A549 (cell line): ENCODE results near the gene CSKMT. TPM values are rescaled to one million over a fixed set of nuclear protein-coding genes. Genes with fewer than 3 reads are reported as not detected.

Experiments
- ATAC-seq, 2 experiments: fragments of 200-7000 bp in 1 of 2; fragments of >200 bp in 1 of 2; cut with Nextera tagmentation in 1 of 2; cut with Tn5 transposase in 1 of 2; 3 replicates each; pipeline versions ENCODE4 v1.8.0 to v1.9.1; 2018 to 2020; ENCODE audit warnings: mild to moderate bottlenecking in 1 of 2, moderate library complexity in 1 of 2
- CTCF ChIA-PET: fragments of 300-600 bp; sonication (Branson Sonifier 250); formaldehyde crosslinking; extraction: SDS; loops from one replicate; lab custom pipeline; 2021; ENCODE audit warnings: antibody characterized with exemption, inconsistent platforms; lab: Yijun Ruan, JAX
- POLR2A ChIA-PET: fragments of 350-600 bp; formaldehyde crosslinking; extraction: SDS; loops from one replicate; lab custom pipeline; 2021; ENCODE audit warnings: antibody characterized with exemption, inconsistent platforms; lab: Yijun Ruan, JAX
- DNase-seq, 2 experiments: peaks; one replicate each; pipeline versions ENCODE4 v3.0.0 to v3.0.0-alpha.2; 2011 to 2016; ENCODE audit warnings: low read depth in 1 of 2, low spot score in 1 of 2
- FAIRE-seq: peaks from 2 replicates; lab custom pipeline; 2011; peaks lifted over from hg19 to GRCh38; lab: Jason Lieb, UNC
- H3K27ac ChIP-seq, 2 experiments: fragments of >200 bp; sonication (Bioruptor Twin); formaldehyde crosslinking; 3 replicates each; pipeline ENCODE4 v1.5.1; 2016 to 2017
- H3K4me1 ChIP-seq: fragments of >200 bp; sonication (Bioruptor Twin); formaldehyde crosslinking; 3 replicates; pipeline ENCODE4 v1.6.1; 2016
- H3K4me2 ChIP-seq: fragments of >200 bp; sonication (Bioruptor Twin); formaldehyde crosslinking; 3 replicates; pipeline ENCODE4 v1.6.1; 2016
- H3K4me3 ChIP-seq: fragments of >200 bp; sonication (Bioruptor Twin); formaldehyde crosslinking; 3 replicates; pipeline ENCODE4 v1.5.1; 2016
- H3K9me3 ChIP-seq: fragments of >200 bp; sonication (Bioruptor Twin); formaldehyde crosslinking; 3 replicates; pipeline ENCODE4 v1.6.1; 2016
- BHLHE40 ChIP-seq: IDR thresholded peaks from 2 replicates; pipeline ENCODE4 v1.6.1; 2012; ENCODE audit warnings: low read depth, low read length, inconsistent platforms
- CBX2 ChIP-seq: fragments of 200-600 bp; sonication (generic); IDR thresholded peaks from 2 replicates; pipeline ENCODE4 v1.6.1; 2016; ENCODE audit warnings: low read depth, mild to moderate bottlenecking, borderline replicate concordance
- CBX8 ChIP-seq: fragments of 200-600 bp; sonication (generic); IDR thresholded peaks from 2 replicates; pipeline ENCODE4 v1.6.1; 2016
- CEBPB ChIP-seq, 2 experiments: fragments of >200 bp in 1 of 2; sonication (Bioruptor Twin) in 1 of 2; formaldehyde crosslinking in 1 of 2; IDR thresholded peaks; 2 replicates each; pipeline ENCODE4 v1.6.1; 2012 to 2016
- CHD4 ChIP-seq: fragments of 200-600 bp; sonication (generic); IDR thresholded peaks from 2 replicates; pipeline ENCODE4 v1.6.1; 2016; ENCODE audit warnings: antibody characterized with exemption, mild to moderate bottlenecking, borderline replicate concordance
- EHF ChIP-seq: fragments of 250-450 bp; sonication (Bioruptor Pico); IDR thresholded peaks from 2 replicates; pipeline ENCODE4 v1.5.0; 2020; ENCODE audit warnings: mild to moderate bottlenecking
- ELK1 ChIP-seq: fragments of 150-350 bp; IDR thresholded peaks from 2 replicates; pipeline ENCODE4 v1.6.1; 2014; ENCODE audit warnings: low read depth, mild to moderate bottlenecking, low read length
- EP300 ChIP-seq, 2 experiments: fragments of >200 bp; sonication (Bioruptor Twin); formaldehyde crosslinking; IDR thresholded peaks; 2 replicates in 1 of 2; 3 replicates in 1 of 2; pipeline ENCODE4 v1.6.1; 2016 to 2017
- FOSB ChIP-seq: fragments of 250-450 bp; sonication (Bioruptor Pico); IDR thresholded peaks from 2 replicates; pipeline ENCODE4 v1.5.0; 2020; ENCODE audit warnings: mild to moderate bottlenecking, moderate library complexity
- FOSL2 ChIP-seq, 2 experiments: fragments of 450-650 bp in 1 of 2; fragments of >200 bp in 1 of 2; sonication (Bioruptor Twin) in 1 of 2; formaldehyde crosslinking; IDR thresholded peaks; 2 replicates each; pipeline versions ENCODE4 v1.5.0 to v1.6.1; 2016 to 2020; ENCODE audit warnings: mild to moderate bottlenecking in 1 of 2, moderate library complexity in 1 of 2
- GATA3 ChIP-seq: IDR thresholded peaks from 2 replicates; pipeline ENCODE4 v1.6.1; 2012; ENCODE audit warnings: borderline replicate concordance
- HDAC2 ChIP-seq: fragments of 200-600 bp; sonication (generic); IDR thresholded peaks from 2 replicates; pipeline ENCODE4 v1.6.1; 2016
- HES2 ChIP-seq: fragments of >200 bp; sonication (Bioruptor Twin); formaldehyde crosslinking; IDR thresholded peaks from 2 replicates; pipeline ENCODE4 v1.6.1; 2016
- HEYL ChIP-seq: fragments of 250-450 bp; sonication (Bioruptor Pico); IDR thresholded peaks from 2 replicates; pipeline ENCODE4 v1.8.0; 2021; ENCODE audit warnings: mild to moderate bottlenecking, moderate library complexity
- HOXB13 ChIP-seq: fragments of 250-450 bp; sonication (Bioruptor Pico); IDR thresholded peaks from 2 replicates; pipeline ENCODE4 v1.5.0; 2020; ENCODE audit warnings: low read depth, mild to moderate bottlenecking, moderate library complexity
- KDM1A ChIP-seq: fragments of 200-600 bp; sonication (generic); IDR thresholded peaks from 2 replicates; pipeline ENCODE4 v1.6.1; 2016; ENCODE audit warnings: low read depth, mild to moderate bottlenecking
- MAFK ChIP-seq: fragments of 450-650 bp; IDR thresholded peaks from 2 replicates; pipeline ENCODE4 v1.6.1; 2014; ENCODE audit not compliant: partially characterized antibody
- MYC ChIP-seq: IDR thresholded peaks from 2 replicates; pipeline ENCODE4 v1.6.1; 2012; ENCODE audit warnings: mild to moderate bottlenecking, inconsistent platforms, low read length, improper control_type of control experiment, borderline replicate concordance
- NFE2L2 ChIP-seq: fragments of 150-350 bp; conservative IDR thresholded peaks from 2 replicates; pipeline ENCODE4 v1.6.1; 2014; ENCODE audit warnings: low read length
- NR3C1 ChIP-seq: fragments of >200 bp; sonication (Bioruptor Twin); formaldehyde crosslinking; IDR thresholded peaks from 3 replicates; pipeline ENCODE4 v1.6.1; 2017
- PBX3 ChIP-seq: IDR thresholded peaks from 2 replicates; pipeline ENCODE4 v1.6.1; 2012
- PHF8 ChIP-seq: fragments of 200-600 bp; sonication (generic); IDR thresholded peaks from 2 replicates; pipeline ENCODE4 v1.6.1; 2016; ENCODE audit warnings: low read depth, mild to moderate bottlenecking, antibody characterized with exemption, moderate library complexity, borderline replicate concordance
- POLR2AphosphoS2 ChIP-seq: conservative IDR thresholded peaks from 2 replicates; pipeline ENCODE4 v1.6.1; 2012; ENCODE audit warnings: low read length, improper control_type of control experiment, inconsistent platforms
- RAD21 ChIP-seq, 2 experiments: fragments of >200 bp in 1 of 2; sonication (Bioruptor Twin) in 1 of 2; formaldehyde crosslinking in 1 of 2; IDR thresholded peaks in 1 of 2; conservative IDR thresholded peaks in 1 of 2; 2 replicates in 1 of 2; 3 replicates in 1 of 2; pipeline ENCODE4 v1.6.1; 2012 to 2018; ENCODE audit warnings: inconsistent platforms in 1 of 2
- RNF2 ChIP-seq: fragments of 200-600 bp; sonication (generic); IDR thresholded peaks from 2 replicates; pipeline ENCODE4 v1.6.1; 2016; ENCODE audit warnings: low read depth, mild to moderate bottlenecking, antibody characterized with exemption, moderate library complexity, borderline replicate concordance
- SMC3 ChIP-seq: fragments of >200 bp; sonication (Bioruptor Twin); formaldehyde crosslinking; IDR thresholded peaks from 3 replicates; pipeline ENCODE4 v1.6.1; 2018; ENCODE audit warnings: inconsistent platforms
- SREBF2 ChIP-seq: fragments of 450-650 bp; IDR thresholded peaks from 2 replicates; pipeline ENCODE4 v1.6.1; 2014; ENCODE audit warnings: mild to moderate bottlenecking, moderate library complexity
- TFCP2L1 ChIP-seq: fragments of 250-450 bp; sonication (Bioruptor Pico); IDR thresholded peaks from 2 replicates; pipeline ENCODE4 v1.5.0; 2021; ENCODE audit warnings: mild to moderate bottlenecking
- TP53 ChIP-seq: fragments of 250-450 bp; sonication (Bioruptor Pico); IDR thresholded peaks from 2 replicates; pipeline ENCODE4 v1.5.0; 2021; ENCODE audit warnings: mild to moderate bottlenecking, moderate library complexity
- ZC3H11A ChIP-seq: fragments of 450-650 bp; IDR thresholded peaks from 2 replicates; pipeline ENCODE4 v1.6.1; 2014; ENCODE audit warnings: antibody characterized with exemption, mild to moderate bottlenecking
- ZFP36 ChIP-seq: fragments of 450-650 bp; IDR thresholded peaks from 2 replicates; pipeline ENCODE4 v1.6.1; 2014; ENCODE audit warnings: borderline replicate concordance; ENCODE audit not compliant: partially characterized antibody
- ZSCAN20 ChIP-seq: fragments of 250-450 bp; sonication (Bioruptor Pico); IDR thresholded peaks from 2 replicates; pipeline ENCODE4 v1.8.0; 2022; ENCODE audit warnings: mild to moderate bottlenecking, moderate library complexity
- whole genome bisulfite sequencing: methylation state at CpG from one replicate; pipeline ENCODE4 v1.1.6; 2017; ENCODE audit errors: missing lambda C conversion rate; 5-methylcytosine and 5-hydroxymethylcytosine counted together
- polyA plus RNA-seq, 4 experiments: library from polyadenylated mRNA; depleted of rRNA in 3 of 4; stranded (reverse); fragments of >200 nt; fragmentation: RNase III in 1 of 4; extraction: RNeasy Plus Mini Kit Qiagen cat#74134 plus additional on column Dnase treatment in 1 of 4; gene quantifications; 2 replicates in 3 of 4; 3 replicates in 1 of 4; pipeline ENCODE4 v1.2.3, GENCODE V29; 2011 to 2017
- TF ChIP-seq, protein P1 (sequence below): IDR thresholded peaks from 2 replicates; pipeline ENCODE4 v1.6.1; 2012; ENCODE audit warnings: low read depth, borderline replicate concordance
- TF ChIP-seq, protein P2 (sequence below): fragments of >200 bp; sonication (Bioruptor Twin); formaldehyde crosslinking; IDR thresholded peaks from 3 replicates; pipeline ENCODE4 v1.6.1; 2016
- TF ChIP-seq, protein P3 (sequence below): fragments of 250-450 bp; sonication (Bioruptor Pico); IDR thresholded peaks from 2 replicates; pipeline ENCODE4 v1.5.0; 2020; ENCODE audit warnings: low read depth, mild to moderate bottlenecking, moderate library complexity

The CSKMT gene
- polyA plus RNA-seq, 2 of the 4 experiments (the other 2 are of a cell fraction) = 5.7 to 14.3 TPM

- peak overlapping the region; percentile 79 to 91 for H3K27ac ChIP-seq
- DNase-seq (peak; percentile 94 to 98), ATAC-seq (peak; percentile 71 to 84), FAIRE-seq (no peak)
- peak overlapping the region; percentile 41 for H3K4me3 ChIP-seq
- ChIA-PET POLR2A (interaction anchor here (0.6 to 6.1 kb wide), 14 partner anchors 9 to 147 kb away, joined by 3 to 64 read pairs (median 4); partner anchors contain the start of genes B3GAT3, C11orf98, CSKMT and HNRNPUL2), CTCF (interaction anchor here (0.6 to 5.3 kb wide), 12 partner anchors 9 to 330 kb away, joined by 3 to 37 read pairs (median 4); partner anchors contain the start of genes LBHD1, TMEM179B and UQCC3)
- peak overlapping the region; percentile 89 for H3K4me2 ChIP-seq
- 11% methylated on average over 47 of the region's 47 CpGs for WGBS
- H3K9me3 ChIP-seq = no peaks in the 10 kb centered on the region
- H3K4me1 ChIP-seq = peaks cover 51% of the 10 kb centered on the region
- TF ChIP-seq SMC3 (no peak), PHF8 (peak; percentile 43; the same call in 1 of the 2 replicates), HES2 (no peak), FOSB (CRISPR knock-in tag) (no peak), KDM1A (peak; percentile 70; the same call in 1 of the 2 replicates), EHF (CRISPR knock-in tag) (no peak), PBX3 (peak; percentile 35), CBX2 (no peak), SREBF2 (no peak), NR3C1 (no peak), RAD21 (conservative IDR thresholded peaks at IDR 0.05 in 1 of 2, IDR thresholded peaks at IDR 0.05 in 1 of 2) (no peak), TP53 (CRISPR knock-in tag) (no peak), POLR2AphosphoS2 (no peak), CEBPB (IDR thresholded peaks at IDR 0.05) (no peak), ELK1 (no peak), GATA3 (no peak), ZFP36 (no peak), FOSL2 (IDR thresholded peaks at IDR 0.05) (no peak), FOSL2 (CRISPR knock-in tag; IDR thresholded peaks at IDR 0.05) (no peak), NFE2L2 (no peak), ZSCAN20 (CRISPR knock-in tag) (peak; percentile 86; the same call in 1 of the 2 replicates), HEYL (CRISPR knock-in tag) (peak; percentile 71; the same call in 1 of the 2 replicates), HDAC2 (no peak), RNF2 (no peak), EP300 (IDR thresholded peaks at IDR 0.05) (no peak), MAFK (no peak), ZC3H11A (no peak), CBX8 (no peak), BHLHE40 (no peak), MYC (no peak), TFCP2L1 (CRISPR knock-in tag) (no peak), HOXB13 (CRISPR knock-in tag) (peak; percentile 66; the same call in 1 of the 2 replicates), CHD4 (no peak)
- TF ChIP-seq, protein P1, sequence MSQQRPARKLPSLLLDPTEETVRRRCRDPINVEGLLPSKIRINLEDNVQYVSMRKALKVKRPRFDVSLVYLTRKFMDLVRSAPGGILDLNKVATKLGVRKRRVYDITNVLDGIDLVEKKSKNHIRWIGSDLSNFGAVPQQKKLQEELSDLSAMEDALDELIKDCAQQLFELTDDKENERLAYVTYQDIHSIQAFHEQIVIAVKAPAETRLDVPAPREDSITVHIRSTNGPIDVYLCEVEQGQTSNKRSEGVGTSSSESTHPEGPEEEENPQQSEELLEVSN = no peak
- TF ChIP-seq, protein P2, sequence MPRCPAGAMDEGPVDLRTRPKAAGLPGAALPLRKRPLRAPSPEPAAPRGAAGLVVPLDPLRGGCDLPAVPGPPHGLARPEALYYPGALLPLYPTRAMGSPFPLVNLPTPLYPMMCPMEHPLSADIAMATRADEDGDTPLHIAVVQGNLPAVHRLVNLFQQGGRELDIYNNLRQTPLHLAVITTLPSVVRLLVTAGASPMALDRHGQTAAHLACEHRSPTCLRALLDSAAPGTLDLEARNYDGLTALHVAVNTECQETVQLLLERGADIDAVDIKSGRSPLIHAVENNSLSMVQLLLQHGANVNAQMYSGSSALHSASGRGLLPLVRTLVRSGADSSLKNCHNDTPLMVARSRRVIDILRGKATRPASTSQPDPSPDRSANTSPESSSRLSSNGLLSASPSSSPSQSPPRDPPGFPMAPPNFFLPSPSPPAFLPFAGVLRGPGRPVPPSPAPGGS = 0 out of 3 replicates have a peak, but pooled peaks have one; percentile 23
- TF ChIP-seq, protein P3, sequence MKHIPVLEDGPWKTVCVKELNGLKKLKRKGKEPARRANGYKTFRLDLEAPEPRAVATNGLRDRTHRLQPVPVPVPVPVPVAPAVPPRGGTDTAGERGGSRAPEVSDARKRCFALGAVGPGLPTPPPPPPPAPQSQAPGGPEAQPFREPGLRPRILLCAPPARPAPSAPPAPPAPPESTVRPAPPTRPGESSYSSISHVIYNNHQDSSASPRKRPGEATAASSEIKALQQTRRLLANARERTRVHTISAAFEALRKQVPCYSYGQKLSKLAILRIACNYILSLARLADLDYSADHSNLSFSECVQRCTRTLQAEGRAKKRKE (CRISPR knock-in tag) = no peak
Observed at GRCh38 chr11:62709247-62710000, 44.3 kb downstream of the CSKMT start.
